ENCODE measurements around the gene PLEKHG5. TPM values are rescaled to one million over a fixed set of nuclear protein-coding genes. Genes with fewer than 3 reads are reported as not detected.

Gene PLEKHG5, protein sequence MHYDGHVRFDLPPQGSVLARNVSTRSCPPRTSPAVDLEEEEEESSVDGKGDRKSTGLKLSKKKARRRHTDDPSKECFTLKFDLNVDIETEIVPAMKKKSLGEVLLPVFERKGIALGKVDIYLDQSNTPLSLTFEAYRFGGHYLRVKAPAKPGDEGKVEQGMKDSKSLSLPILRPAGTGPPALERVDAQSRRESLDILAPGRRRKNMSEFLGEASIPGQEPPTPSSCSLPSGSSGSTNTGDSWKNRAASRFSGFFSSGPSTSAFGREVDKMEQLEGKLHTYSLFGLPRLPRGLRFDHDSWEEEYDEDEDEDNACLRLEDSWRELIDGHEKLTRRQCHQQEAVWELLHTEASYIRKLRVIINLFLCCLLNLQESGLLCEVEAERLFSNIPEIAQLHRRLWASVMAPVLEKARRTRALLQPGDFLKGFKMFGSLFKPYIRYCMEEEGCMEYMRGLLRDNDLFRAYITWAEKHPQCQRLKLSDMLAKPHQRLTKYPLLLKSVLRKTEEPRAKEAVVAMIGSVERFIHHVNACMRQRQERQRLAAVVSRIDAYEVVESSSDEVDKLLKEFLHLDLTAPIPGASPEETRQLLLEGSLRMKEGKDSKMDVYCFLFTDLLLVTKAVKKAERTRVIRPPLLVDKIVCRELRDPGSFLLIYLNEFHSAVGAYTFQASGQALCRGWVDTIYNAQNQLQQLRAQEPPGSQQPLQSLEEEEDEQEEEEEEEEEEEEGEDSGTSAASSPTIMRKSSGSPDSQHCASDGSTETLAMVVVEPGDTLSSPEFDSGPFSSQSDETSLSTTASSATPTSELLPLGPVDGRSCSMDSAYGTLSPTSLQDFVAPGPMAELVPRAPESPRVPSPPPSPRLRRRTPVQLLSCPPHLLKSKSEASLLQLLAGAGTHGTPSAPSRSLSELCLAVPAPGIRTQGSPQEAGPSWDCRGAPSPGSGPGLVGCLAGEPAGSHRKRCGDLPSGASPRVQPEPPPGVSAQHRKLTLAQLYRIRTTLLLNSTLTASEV
- 1 to 10 TPM; 1.7 to 1.8 TPM for total RNA-seq

DNA sequence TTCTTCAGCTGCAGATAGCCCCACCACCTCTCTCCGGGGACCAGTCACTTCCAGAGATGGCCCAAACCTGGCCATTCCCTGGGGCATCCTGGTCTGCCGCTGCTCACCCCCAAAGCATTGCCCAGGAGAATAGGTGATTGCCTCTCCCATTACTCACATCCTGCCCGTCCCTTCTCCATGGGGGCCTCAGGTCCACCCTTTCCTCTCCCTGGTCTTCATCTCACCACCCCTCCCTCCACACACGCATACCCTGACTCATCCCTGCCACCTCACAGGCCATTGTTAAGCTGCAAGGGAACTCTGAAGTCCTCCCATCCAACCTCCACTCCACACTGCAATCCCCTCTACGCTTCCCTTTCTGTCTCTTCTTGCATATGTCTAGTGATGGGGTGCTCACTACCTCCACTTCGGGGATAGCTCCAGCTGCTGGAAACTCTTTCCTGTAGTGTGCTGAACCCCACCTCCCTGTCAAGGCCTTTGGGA, at the start of gene PLEKHG5:
Gene PLEKHG5, minus strand, starts transcription at position 188 of the 483 bp plus-strand sequence. CDS start 14,096 bp downstream, outside the sequence.
- H3K36me3 Mint-ChIP-seq (ENCODE audit: low read depth) = no peaks in the 10 kb centered on the region
- ChIA-PET POLR2A (interaction anchor here (0.7 to 3.5 kb wide), 9 partner anchors 10 to 123 kb away, joined by 3 to 12 read pairs (median 3); partner anchors contain the start of genes KLHL21 and NOL9), CTCF (interaction anchor here (1.1 to 3.8 kb wide), 6 partner anchors 11 to 111 kb away, joined by 3 to 27 read pairs (median 8); partner anchors contain the start of genes KLHL21, NOL9 and TAS1R1)
- H3K4me1 Mint-ChIP-seq (ENCODE audit: low read depth) = peaks cover 27% of the 10 kb centered on the region
- H3K27me3 Mint-ChIP-seq = peaks cover 4% of the 10 kb centered on the region
- H3K4me3 Mint-ChIP-seq = peak within 1 kb of the TSS; percentile 77
- peak; percentile 43 for DNase-seq
- peak within 1 kb of the TSS; percentile 43 for H3K27ac Mint-ChIP-seq
- no peak for ATAC-seq
- H3K9me3 Mint-ChIP-seq = no peaks in the 10 kb centered on the region
- intact Hi-C loops (cut with micrococcal nuclease) = no loop called here
- TF ChIP-seq, protein P1, sequence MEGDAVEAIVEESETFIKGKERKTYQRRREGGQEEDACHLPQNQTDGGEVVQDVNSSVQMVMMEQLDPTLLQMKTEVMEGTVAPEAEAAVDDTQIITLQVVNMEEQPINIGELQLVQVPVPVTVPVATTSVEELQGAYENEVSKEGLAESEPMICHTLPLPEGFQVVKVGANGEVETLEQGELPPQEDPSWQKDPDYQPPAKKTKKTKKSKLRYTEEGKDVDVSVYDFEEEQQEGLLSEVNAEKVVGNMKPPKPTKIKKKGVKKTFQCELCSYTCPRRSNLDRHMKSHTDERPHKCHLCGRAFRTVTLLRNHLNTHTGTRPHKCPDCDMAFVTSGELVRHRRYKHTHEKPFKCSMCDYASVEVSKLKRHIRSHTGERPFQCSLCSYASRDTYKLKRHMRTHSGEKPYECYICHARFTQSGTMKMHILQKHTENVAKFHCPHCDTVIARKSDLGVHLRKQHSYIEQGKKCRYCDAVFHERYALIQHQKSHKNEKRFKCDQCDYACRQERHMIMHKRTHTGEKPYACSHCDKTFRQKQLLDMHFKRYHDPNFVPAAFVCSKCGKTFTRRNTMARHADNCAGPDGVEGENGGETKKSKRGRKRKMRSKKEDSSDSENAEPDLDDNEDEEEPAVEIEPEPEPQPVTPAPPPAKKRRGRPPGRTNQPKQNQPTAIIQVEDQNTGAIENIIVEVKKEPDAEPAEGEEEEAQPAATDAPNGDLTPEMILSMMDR (IDR thresholded peaks at IDR 0.05) = no peak

DNA sequence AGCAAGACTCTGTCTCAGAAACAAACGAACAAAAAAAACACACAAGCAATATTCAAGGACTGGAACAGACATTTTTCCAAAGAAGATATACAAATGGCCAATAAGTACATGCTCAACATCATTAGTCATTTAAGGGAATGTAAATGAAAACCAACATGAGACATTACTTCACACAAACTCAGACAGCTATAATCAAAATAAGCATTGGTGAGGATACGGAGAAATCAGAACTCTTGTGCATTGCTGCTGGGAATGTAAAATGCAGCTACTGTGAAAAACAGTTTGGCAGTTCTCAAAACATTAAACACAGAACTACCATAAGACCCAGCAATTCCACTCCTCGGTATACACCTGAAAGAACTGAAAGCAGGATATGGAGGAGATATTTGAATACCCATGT, 47.5 kb upstream of the PLEKHG5 start:
- DNase-seq = no peak
- intact Hi-C loops (cut with micrococcal nuclease) = no loop called here
- Mint-ChIP-seq H3K9me3 (no peaks in the 10 kb centered on the region), H3K36me3 (ENCODE audit: low read depth) (peaks cover 14% of the 10 kb centered on the region), H3K4me3 (no peak overlapping the region), H3K27ac (no peak overlapping the region), H3K4me1 (ENCODE audit: low read depth) (no peaks in the 10 kb centered on the region), H3K27me3 (no peaks in the 10 kb centered on the region)
- ChIA-PET POLR2A (interaction anchor here (0.7 kb wide), 1 partner anchor 9 kb away, joined by 3 read pairs; no protein-coding TSS in a partner anchor), CTCF (interaction anchor here (0.7 to 2.2 kb wide), 4 partner anchors 15 to 132 kb away, joined by 3 to 7 read pairs (median 3); partner anchors contain the start of gene NOL9)
- no peak for ATAC-seq
- TF ChIP-seq, protein P1 (IDR thresholded peaks at IDR 0.05) = no peak

GRCh38 chr1:6536291-6536690, 44.8 kb upstream of the PLEKHG5 start:
- CTCF ChIA-PET = no interaction called here
- TF ChIP-seq, protein P1 (IDR thresholded peaks at IDR 0.05) = no peak
- no peak for ATAC-seq
- no peak overlapping the region for H3K4me3 Mint-ChIP-seq
- H3K27ac Mint-ChIP-seq = no peak overlapping the region
- H3K36me3 Mint-ChIP-seq (ENCODE audit: low read depth) = peaks cover 24% of the 10 kb centered on the region
- no peaks in the 10 kb centered on the region for H3K27me3 Mint-ChIP-seq
- no peak for DNase-seq
- H3K4me1 Mint-ChIP-seq (ENCODE audit: low read depth) = no peaks in the 10 kb centered on the region
- no peaks in the 10 kb centered on the region for H3K9me3 Mint-ChIP-seq
- intact Hi-C loops (cut with micrococcal nuclease) = no loop called here
- POLR2A ChIA-PET = no interaction called here

- CTCF ChIA-PET = no interaction called here
- TF ChIP-seq, protein P1 (IDR thresholded peaks at IDR 0.05) = no peak
- no peaks in the 10 kb centered on the region for H3K27me3 Mint-ChIP-seq
- no peak overlapping the region for H3K27ac Mint-ChIP-seq
- ATAC-seq (no peak), DNase-seq (no peak)
- no peaks in the 10 kb centered on the region for H3K4me1 Mint-ChIP-seq (ENCODE audit: low read depth)
- H3K36me3 Mint-ChIP-seq (ENCODE audit: low read depth) = peaks cover 26% of the 10 kb centered on the region
- intact Hi-C loops (cut with micrococcal nuclease) = no loop called here
- no peak overlapping the region for H3K4me3 Mint-ChIP-seq
- POLR2A ChIA-PET = interaction anchor here (0.8 kb wide), 1 partner anchor 19 kb away, joined by 3 read pairs; the partner anchor contains the start of gene NOL9
- no peaks in the 10 kb centered on the region for H3K9me3 Mint-ChIP-seq
Measured at GRCh38 chr1:6535214-6535613, 43.7 kb upstream of the PLEKHG5 start.
